Lower lobe of right lung (tissue), 2 donors: ENCODE results near the gene HNRNPA0. TPM values are rescaled to one million over a fixed set of nuclear protein-coding genes. Genes with fewer than 3 reads are reported as not detected.

Source experiments
- ATAC-seq, 2 donors: fragments of 200-7000 bp; cut with Tn5 transposase; one replicate each; pipeline ENCODE4 v1.9.1; 2020 to 2022; ENCODE audit warnings: mild to moderate bottlenecking in 2 of 2, moderate library complexity in 2 of 2
- DNase-seq: peaks from one replicate; pipeline ENCODE4 v3.0.0-alpha.2; 2020
- H3K27ac ChIP-seq: fragments of 200-600 bp; one replicate; pipeline ENCODE4 v1.8.0; 2022
- H3K27me3 ChIP-seq: fragments of 200-600 bp; one replicate; pipeline ENCODE4 v1.8.0; 2022; ENCODE audit warnings: low read depth
- H3K36me3 ChIP-seq: fragments of 200-600 bp; one replicate; pipeline ENCODE4 v1.8.0; 2022; ENCODE audit warnings: mild to moderate bottlenecking
- H3K4me1 ChIP-seq: fragments of 200-600 bp; one replicate; pipeline ENCODE4 v1.8.0; 2022
- H3K4me3 ChIP-seq: fragments of 200-600 bp; one replicate; pipeline ENCODE4 v1.8.0; 2022; ENCODE audit warnings: mild to moderate bottlenecking
- H3K9me3 ChIP-seq: fragments of 200-600 bp; one replicate; pipeline ENCODE4 v1.8.0; 2022
- intact Hi-C: fragments of 100-400 bp; cut with DNase I; formaldehyde crosslinking; loops from one replicate; pipeline ENCODE4 v1.11.0; 2022
- total RNA-seq: library from RNA; stranded (reverse); fragmentation: NEBNext Ultra II Directional; extraction: Animal tissue kit (Norgen Biotek cat#: 25700); gene quantifications from one replicate; pipeline ENCODE4 v1.2.1, GENCODE V29; 2021
- TF ChIP-seq, protein P1 (sequence below): fragments of 200-600 bp; IDR thresholded peaks from one replicate; pipeline ENCODE4 v1.8.0; 2022; ENCODE audit warnings: antibody characterized with exemption, mild to moderate bottlenecking
- donor health status: DM: no; HTN: yes; CAD: no; lungs with severe emphysema.

Gene HNRNPA0
- total RNA-seq, 1 donor from 2014 or later = 21.7 TPM

DNA sequence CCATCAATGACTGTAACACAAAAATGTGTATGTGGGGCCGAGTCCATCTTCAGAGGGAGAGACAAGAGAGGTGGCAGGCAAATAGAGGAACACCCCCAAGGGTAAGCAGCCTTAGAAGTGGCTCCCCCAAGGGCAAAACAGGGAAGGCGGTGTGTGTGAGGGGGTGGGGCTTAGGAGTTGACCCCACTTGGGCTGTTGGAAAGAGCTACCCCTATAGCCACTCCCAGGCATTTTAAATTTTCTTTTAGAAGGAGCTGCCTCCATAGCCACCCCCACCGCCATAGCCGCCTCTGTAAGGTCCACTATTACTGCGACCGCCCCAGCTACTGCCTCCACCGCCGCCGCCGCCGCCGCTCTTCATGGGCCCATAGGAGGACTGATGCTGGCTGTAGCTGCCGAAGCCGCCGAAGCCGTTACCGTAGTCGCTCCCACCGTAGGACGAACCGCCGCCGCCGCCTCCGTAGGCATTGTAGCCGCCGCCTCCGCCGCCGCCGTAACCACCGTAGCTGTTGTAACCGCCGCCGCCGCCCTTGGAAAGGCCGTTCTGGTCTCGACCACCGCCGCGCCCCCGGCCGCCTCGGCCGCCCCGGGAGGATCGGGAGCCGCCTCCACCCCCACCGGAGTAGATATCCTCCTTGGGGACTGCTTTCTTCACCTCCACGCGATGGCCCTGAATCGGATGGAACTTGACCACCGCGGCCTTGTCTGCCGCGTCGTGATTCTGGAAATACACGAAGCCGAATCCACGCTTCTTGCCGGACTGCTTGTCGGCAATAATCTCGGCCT, 1.1 kb downstream of the HNRNPA0 start:
- Histone ChIP-seq H3K36me3 (no peaks in the 10 kb centered on the region), H3K27me3 (no peaks in the 10 kb centered on the region), H3K4me1 (peaks cover 40% of the 10 kb centered on the region), H3K9me3 (no peaks in the 10 kb centered on the region), H3K4me3 (peak overlapping the region; percentile 82), H3K27ac (peak overlapping the region; percentile 99)
- TF ChIP-seq, protein P1, sequence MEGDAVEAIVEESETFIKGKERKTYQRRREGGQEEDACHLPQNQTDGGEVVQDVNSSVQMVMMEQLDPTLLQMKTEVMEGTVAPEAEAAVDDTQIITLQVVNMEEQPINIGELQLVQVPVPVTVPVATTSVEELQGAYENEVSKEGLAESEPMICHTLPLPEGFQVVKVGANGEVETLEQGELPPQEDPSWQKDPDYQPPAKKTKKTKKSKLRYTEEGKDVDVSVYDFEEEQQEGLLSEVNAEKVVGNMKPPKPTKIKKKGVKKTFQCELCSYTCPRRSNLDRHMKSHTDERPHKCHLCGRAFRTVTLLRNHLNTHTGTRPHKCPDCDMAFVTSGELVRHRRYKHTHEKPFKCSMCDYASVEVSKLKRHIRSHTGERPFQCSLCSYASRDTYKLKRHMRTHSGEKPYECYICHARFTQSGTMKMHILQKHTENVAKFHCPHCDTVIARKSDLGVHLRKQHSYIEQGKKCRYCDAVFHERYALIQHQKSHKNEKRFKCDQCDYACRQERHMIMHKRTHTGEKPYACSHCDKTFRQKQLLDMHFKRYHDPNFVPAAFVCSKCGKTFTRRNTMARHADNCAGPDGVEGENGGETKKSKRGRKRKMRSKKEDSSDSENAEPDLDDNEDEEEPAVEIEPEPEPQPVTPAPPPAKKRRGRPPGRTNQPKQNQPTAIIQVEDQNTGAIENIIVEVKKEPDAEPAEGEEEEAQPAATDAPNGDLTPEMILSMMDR = no peak
- intact Hi-C loops = no loop called here
- DNase-seq = peak; percentile 76
- ATAC-seq = peak in 1 of 2 donors; percentile 4

DNA sequence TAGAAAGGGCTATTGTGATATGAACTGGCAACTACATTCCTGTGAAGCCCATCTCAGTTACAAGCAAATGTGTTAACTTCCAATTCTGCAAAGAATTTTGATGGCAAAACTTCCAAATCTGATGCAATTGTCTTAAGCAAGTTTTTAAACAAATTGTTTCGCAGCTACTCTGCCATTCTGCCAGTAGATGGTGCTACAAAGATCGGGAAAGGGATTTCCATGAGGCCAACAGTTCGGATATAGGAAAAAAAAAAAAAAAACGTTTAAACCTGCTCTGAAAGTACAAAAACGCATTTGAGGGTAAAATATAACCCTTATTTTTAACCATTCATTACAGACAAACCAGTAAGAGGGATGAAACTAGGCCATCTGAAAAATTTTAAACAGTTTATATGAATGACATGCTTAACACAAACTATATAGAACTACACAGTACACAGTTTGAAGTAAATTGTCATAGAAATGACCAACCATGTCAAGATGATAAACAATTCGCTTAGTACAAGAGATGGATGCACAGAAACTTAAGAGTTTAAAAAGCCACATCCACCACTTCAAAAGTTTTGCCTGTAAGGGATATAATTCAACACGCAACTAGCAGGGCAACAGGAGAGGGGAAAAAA, 2.2 kb downstream of the HNRNPA0 start:
- peaks cover 40% of the 10 kb centered on the region for H3K4me1 ChIP-seq
- ATAC-seq (no peak), DNase-seq (no peak)
- intact Hi-C loops = no loop called here
- H3K27ac ChIP-seq = peak overlapping the region; percentile 99
- TF ChIP-seq, protein P1 = peak; percentile 77
- no peaks in the 10 kb centered on the region for H3K9me3 ChIP-seq
- no peaks in the 10 kb centered on the region for H3K36me3 ChIP-seq
- H3K4me3 ChIP-seq = peak overlapping the region; percentile 82
- H3K27me3 ChIP-seq = no peaks in the 10 kb centered on the region

DNA sequence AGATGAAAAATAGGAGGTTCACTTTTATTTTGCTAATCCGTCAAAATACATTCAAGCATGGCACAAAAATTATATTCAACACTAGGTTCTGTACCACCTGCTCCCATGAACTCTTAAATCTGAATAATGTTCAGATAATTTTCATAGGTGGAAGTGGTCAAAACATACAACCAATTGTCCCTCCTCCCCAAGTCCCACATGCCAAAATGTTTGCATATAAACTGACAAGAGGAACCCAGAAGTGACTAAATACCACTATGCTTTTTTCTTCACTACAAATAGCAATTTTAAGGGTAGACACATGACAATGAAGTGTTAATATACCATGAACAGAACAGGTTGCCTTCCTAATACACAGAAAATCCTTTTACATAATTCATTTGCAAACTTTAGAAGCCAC, 3.7 kb downstream of the HNRNPA0 start:
- no peak overlapping the region for H3K4me3 ChIP-seq
- intact Hi-C loops = no loop called here
- H3K4me1 ChIP-seq = peaks cover 40% of the 10 kb centered on the region
- TF ChIP-seq, protein P1 = no peak
- ATAC-seq (no peak), DNase-seq (no peak)
- H3K27ac ChIP-seq = no peak overlapping the region
- H3K9me3 ChIP-seq = no peaks in the 10 kb centered on the region
- H3K27me3 ChIP-seq = no peaks in the 10 kb centered on the region
- no peaks in the 10 kb centered on the region for H3K36me3 ChIP-seq

DNA sequence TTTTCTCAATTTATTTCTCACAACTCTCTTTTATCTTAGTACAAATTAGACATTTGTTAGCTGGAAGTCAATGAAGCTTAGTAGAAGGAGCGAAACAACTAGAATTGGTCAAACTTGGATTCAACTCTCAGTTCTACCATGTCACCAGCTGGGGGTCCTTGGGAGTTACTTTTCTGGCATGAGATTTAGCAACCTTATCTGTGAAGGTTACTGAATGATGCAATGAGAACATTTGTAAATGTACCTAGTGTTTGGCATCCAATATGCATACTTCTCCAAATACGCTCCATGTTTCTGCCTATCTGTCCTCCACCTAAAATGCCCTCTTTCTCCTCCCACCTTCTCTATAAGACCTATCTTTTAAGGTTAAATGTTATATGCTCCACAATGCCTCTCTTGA, 6.3 kb downstream of the HNRNPA0 start:
- DNase-seq = no peak
- ATAC-seq = no peak
- TF ChIP-seq, protein P1 = no peak
- Histone ChIP-seq H3K9me3 (no peaks in the 10 kb centered on the region), H3K4me1 (peaks cover 35% of the 10 kb centered on the region), H3K4me3 (no peak overlapping the region), H3K36me3 (no peaks in the 10 kb centered on the region), H3K27ac (no peak overlapping the region), H3K27me3 (no peaks in the 10 kb centered on the region)
- intact Hi-C loops = loop anchor here (10.0 kb wide), 1 partner anchor 93 kb away; no protein-coding TSS in a partner anchor

DNA sequence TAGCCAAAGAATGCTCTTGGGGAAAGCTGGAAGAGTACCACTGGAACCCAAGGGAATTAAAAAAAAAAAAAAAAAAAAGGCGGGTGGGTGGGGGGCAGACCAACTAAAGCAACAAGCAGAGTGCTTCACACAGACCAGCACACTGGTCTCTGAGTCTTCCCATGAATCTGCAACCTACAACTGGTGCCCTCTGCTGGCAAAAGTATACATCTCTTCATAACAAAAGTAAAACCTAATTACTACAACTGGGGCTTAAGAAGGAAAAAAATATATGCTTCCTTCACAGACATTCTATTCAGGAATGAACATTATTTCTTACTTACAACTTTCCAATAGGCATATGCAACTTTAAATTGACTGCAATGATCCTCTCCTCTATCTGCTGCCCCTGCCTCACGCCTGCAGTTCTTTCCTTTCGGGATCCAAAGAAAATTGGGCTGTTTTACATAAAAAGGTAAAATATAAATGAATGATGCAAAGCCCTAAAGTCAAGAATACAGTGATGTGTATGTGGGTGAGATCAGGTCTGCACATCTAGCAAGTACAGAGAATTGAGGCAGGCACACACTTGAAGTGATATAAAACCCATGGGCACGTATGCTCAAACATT, 11.0 kb downstream of the HNRNPA0 start:
- intact Hi-C loops = loop anchor here (10.0 kb wide), 1 partner anchor 88 kb away; no protein-coding TSS in a partner anchor
- H3K27me3 ChIP-seq = no peaks in the 10 kb centered on the region
- no peaks in the 10 kb centered on the region for H3K36me3 ChIP-seq
- peak; percentile 77 to 81 for ATAC-seq
- H3K27ac ChIP-seq = no peak overlapping the region
- H3K4me3 ChIP-seq = no peak overlapping the region
- no peaks in the 10 kb centered on the region for H3K4me1 ChIP-seq
- H3K9me3 ChIP-seq = no peaks in the 10 kb centered on the region
- TF ChIP-seq, protein P1 = peak; percentile 58
- no peak for DNase-seq
